ENCODE measurements around the gene TRIM34. TPM values are rescaled to one million over a fixed set of nuclear protein-coding genes. Genes with fewer than 3 reads are reported as not detected.

TRIM34 gene
- total and polyA plus RNA-seq, 2 of the 8 experiments (the other 6 are each of a cell fraction or from before 2014, with no cell fraction given), result 0.76 to 5.8 TPM

- H4K20me1 ChIP-seq (replicated peaks in 1 of 2; ENCODE audit: control insufficient read depth in 1 of 2, insufficient read depth in 2 of 2, low read length in 2 of 2), result no peaks in the 10 kb centered on the region
- H2BK15ac ChIP-seq (ENCODE audit: low read length), result no peak overlapping the region
- no peak overlapping the region for H3K4ac ChIP-seq (replicated peaks; ENCODE audit: insufficient read length, low read depth, low read length)
- H3K27me3 ChIP-seq (replicated peaks in 1 of 4; ENCODE audit: control insufficient read depth in 3 of 4, extremely low read depth in 1 of 4, insufficient read depth in 3 of 4, low read length in 3 of 4), result no peaks in the 10 kb centered on the region
- H2AK5ac ChIP-seq (ENCODE audit: low read depth, low read length), result no peak overlapping the region
- H3K27ac ChIP-seq (ENCODE audit: low read depth, low read length), result no peak overlapping the region
- ChIA-PET CTCF (ENCODE audit: partially characterized antibody) (interaction anchor here (0.7 to 6.9 kb wide), 5 partner anchors 8 to 20 kb away, joined by 3 to 71 read pairs (median 6); no protein-coding TSS in a partner anchor), POLR2A (ENCODE audit: partially characterized antibody) (no interaction called here)
- H3K79me2 ChIP-seq (ENCODE audit: control insufficient read depth in 1 of 2, insufficient read depth in 2 of 2, low read length in 2 of 2), result no peaks in the 10 kb centered on the region
- no peak overlapping the region for H3K23ac ChIP-seq (ENCODE audit: insufficient read length)
- no peak overlapping the region for H2BK20ac ChIP-seq (ENCODE audit: low read length)
- no peak overlapping the region for H3K9ac ChIP-seq (replicated peaks in 1 of 4; ENCODE audit: extremely low read depth in 1 of 4, low read depth in 3 of 4, low read length in 3 of 4)
- H3K23me2 ChIP-seq (ENCODE audit: low read depth, low read length), result no peaks in the 10 kb centered on the region
- H2BK5ac ChIP-seq (ENCODE audit: low read depth, low read length), result no peak overlapping the region
- no peaks in the 10 kb centered on the region for H3K9me3 ChIP-seq (ENCODE audit: insufficient read depth in 2 of 2, low read depth in 1 of 2, low read length in 1 of 2)
- H3K18ac ChIP-seq (ENCODE audit: extremely low read depth, low read length), result no peak overlapping the region
- no peak overlapping the region for H4K5ac ChIP-seq (ENCODE audit: insufficient read length, low read depth, low read length)
- no peak overlapping the region for H4K8ac ChIP-seq (ENCODE audit: extremely low read depth, insufficient read depth, low read length)
- no peak overlapping the region for H4K91ac ChIP-seq (replicated peaks; ENCODE audit: insufficient read length, low read length)
- H3K4me2 ChIP-seq (ENCODE audit: insufficient read depth in 1 of 2, low read depth in 2 of 2, low read length in 2 of 2), result no peak overlapping the region
- no peak overlapping the region for H3K56ac ChIP-seq (replicated peaks; ENCODE audit: insufficient read length, low read depth, low read length)
- no peaks in the 10 kb centered on the region for H3K4me1 ChIP-seq (replicated peaks in 1 of 4; ENCODE audit: control insufficient read depth in 3 of 4, insufficient read depth in 4 of 4, low read length in 3 of 4)
- no peak overlapping the region for H3K14ac ChIP-seq (ENCODE audit: insufficient read length)
- DNase-seq (ENCODE audit: low read depth in 1 of 2, low spot score in 2 of 2) (no peak), FAIRE-seq (no peak)
- TF ChIP-seq SIRT6 (IDR thresholded peaks at IDR 0.05; ENCODE audit: low read length) (no peak), ASH2L (IDR thresholded peaks at IDR 0.05; ENCODE audit: low read length) (no peak), TBP (IDR thresholded peaks at IDR 0.05; ENCODE audit: low read depth, low read length) (no peak), POLR2A (IDR thresholded peaks at IDR 0.05; ENCODE audit: control extremely low read depth in 1 of 2, low read depth in 2 of 2, low read length in 2 of 2) (no peak), JUN (IDR thresholded peaks at IDR 0.05; ENCODE audit: low read depth, low read length) (no peak), POU5F1 (IDR thresholded peaks at IDR 0.05; ENCODE audit: low read depth, low read length) (no peak), KDM4A (IDR thresholded peaks at IDR 0.05; ENCODE audit: low read depth, low read length, severe bottlenecking) (no peak), EZH2 (IDR thresholded peaks at IDR 0.05; ENCODE audit: low read depth, low read length, severe bottlenecking) (no peak), RAD21 (IDR thresholded peaks at IDR 0.05 in 1 of 2, conservative IDR thresholded peaks at IDR 0.05 in 1 of 2; ENCODE audit: low read depth in 2 of 2, low read length in 2 of 2) (no peak), RFX5 (IDR thresholded peaks at IDR 0.05; ENCODE audit: borderline replicate concordance, low read depth, low read length) (no peak)
- 94% methylated on average over 5 of the region's 5 CpGs; no CpG with 5 or more reads in 1 of the 2 experiments for WGBS, 2 experiments (ENCODE audit: extremely low coverage in 1 of 2, insufficient coverage in 1 of 2, insufficient read length in 1 of 2, insufficient replicate concordance in 2 of 2, low coverage in 1 of 2, low lambda C conversion rate in 2 of 2, missing lambda C conversion rate in 1 of 2)
- no peaks in the 10 kb centered on the region for H3K79me1 ChIP-seq (ENCODE audit: low read depth, low read length)
- H2BK120ac ChIP-seq (replicated peaks; ENCODE audit: low read depth, low read length), result no peak overlapping the region
- H2BK12ac ChIP-seq (ENCODE audit: low read depth, low read length), result no peak overlapping the region
- H2AFZ ChIP-seq (ENCODE audit: low read length), result no peak overlapping the region
- peaks cover 4 to 37% (median 31%) of the 10 kb centered on the region in 4 experiments; a peak in 7 of 8 replicates for H3K36me3 ChIP-seq (ENCODE audit: control insufficient read depth in 2 of 4, insufficient read depth in 4 of 4, low read length in 3 of 4)
- no peak overlapping the region for H3K4me3 ChIP-seq (ENCODE audit: extremely low read depth in 1 of 4, insufficient read depth in 2 of 4, low read depth in 3 of 4, low read length in 4 of 4)
Observed at GRCh38 chr11:5610446-5610845, 14.4 kb upstream of the TRIM34 start.
